Renal cortical epithelial cell (primary cell): ENCODE results near the gene GOT1. TPM values are rescaled to one million over a fixed set of nuclear protein-coding genes. Genes with fewer than 3 reads are reported as not detected.

Experiments
- DNase-seq: peaks from one replicate; pipeline ENCODE4 v3.0.0-alpha.2; 2011; ENCODE audit warnings: low read depth
- total RNA-seq: library from RNA; depleted of rRNA; stranded (reverse); fragments of >200 nt; gene quantifications from 2 replicates; pipeline ENCODE4 v1.2.3, GENCODE V29; 2014

The GOT1 gene
- total RNA-seq, 1 donor from 2014 or later = 62.2 TPM

DNA sequence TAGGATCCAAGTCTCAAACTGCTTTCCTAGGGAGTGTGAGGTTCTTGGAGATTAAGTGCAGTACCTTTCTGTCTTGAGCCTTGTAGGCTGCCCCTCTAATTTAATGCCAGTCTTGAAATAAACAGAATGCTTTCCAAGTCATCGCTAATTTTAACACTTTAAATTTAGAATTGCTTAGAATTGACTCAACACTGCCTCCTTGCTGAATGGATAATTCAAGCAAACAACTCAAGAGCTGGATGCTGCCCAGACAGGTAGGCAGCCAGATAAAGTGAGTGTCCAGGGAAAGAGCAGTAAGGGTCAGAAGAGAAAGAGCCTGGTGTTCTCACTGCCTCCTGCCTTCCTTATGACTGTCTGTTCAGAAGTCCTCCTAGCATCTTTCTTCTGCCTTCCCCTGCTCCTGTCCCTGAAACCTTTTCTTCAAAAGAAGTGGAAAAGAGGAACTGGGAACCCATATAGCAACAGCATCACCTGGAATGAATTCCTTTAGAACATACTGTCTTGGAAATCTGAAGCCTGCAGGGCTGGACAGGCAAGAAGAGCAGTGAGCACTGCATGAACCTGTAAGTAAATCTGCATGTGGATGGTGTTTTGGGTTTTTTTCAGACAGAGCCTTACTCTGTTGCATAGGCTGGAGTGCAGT is 3.1 kb upstream of the GOT1 start:
- peak; percentile 25 for DNase-seq

DNA sequence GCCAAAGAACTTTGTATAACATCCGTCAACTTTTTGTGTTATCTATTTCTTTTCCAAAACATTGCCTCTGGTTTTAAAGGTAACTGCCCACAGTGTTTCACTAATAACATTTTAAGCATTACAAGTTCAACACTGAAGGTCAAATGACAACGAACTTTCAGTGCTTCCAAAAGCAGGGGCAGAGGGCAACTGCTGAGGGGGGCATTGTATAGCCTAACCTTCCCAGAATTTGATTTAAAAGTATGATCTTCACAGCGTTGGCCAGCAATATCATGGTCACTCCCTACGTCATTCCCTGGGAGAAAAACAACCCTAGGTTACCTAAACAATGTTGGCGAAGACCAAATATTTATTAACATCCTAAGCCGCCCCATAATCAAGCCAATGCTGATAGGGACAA is 2.5 kb upstream of the GOT1 start:
- DNase-seq = no peak

DNA sequence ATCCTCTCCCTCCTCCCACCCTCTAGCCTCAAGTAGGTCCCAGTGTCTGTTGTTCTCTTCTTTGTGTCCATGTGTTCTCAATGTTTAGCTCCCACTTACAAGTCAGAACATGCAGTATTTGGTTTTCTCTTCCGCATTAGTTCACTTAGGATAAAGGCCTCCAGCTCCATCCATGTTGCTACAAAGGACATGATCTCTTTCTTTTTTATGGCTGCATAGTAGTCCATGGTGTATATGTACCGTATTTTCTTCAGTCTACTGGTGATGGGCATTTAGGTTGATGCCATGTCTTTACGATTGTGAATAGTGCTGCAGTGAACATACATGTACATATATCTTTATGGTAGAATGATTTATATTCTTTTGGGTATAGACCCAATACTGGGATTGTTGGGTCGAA is 1.6 kb upstream of the GOT1 start:
- no peak for DNase-seq

DNA sequence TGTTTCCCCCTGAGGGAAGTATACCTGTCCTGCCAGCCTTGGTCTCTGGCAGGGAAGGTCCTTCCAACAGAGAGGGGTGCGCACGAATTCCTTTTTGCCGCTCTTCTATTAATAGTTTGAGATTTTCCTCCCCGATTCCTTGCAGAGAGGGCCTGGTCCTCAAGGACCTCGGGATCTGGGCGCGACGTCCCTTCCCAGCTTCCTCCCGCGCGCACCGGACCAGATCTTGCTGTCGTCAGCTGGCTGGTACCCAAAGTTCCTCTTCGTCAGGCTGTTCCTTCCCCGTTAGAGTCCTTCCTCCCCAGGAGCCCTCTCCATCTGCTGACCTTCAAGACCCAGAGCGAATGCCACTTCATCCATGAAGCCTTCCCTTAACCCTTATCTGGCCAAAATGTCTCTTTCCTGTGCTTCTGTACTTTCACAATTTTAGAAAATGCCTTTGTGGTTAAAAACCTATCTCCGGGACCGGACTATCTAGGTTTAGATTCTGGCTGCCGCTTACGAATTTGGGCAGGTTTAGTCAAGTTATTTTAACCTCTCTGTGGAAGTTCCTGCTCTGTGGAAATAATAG is 851 bp upstream of the GOT1 start:
- DNase-seq = peak; percentile 28

DNA sequence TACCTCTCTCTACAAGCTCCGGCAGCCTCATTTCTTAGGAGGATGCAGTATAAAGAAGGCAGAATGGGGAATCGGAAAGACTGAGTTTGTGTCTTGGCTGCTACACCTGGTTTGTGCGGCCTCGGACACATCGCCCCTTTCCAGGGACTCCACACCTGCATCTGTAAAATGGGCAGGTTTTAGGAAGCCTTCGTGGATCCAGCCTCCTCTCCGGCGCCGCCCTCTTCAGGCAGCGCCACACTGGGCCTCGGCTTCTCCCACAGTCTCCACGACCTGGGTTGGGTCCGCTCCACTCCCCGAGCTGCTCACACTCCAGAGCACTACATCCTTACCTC is 341 bp downstream of the GOT1 start:
- no peak for DNase-seq

DNA sequence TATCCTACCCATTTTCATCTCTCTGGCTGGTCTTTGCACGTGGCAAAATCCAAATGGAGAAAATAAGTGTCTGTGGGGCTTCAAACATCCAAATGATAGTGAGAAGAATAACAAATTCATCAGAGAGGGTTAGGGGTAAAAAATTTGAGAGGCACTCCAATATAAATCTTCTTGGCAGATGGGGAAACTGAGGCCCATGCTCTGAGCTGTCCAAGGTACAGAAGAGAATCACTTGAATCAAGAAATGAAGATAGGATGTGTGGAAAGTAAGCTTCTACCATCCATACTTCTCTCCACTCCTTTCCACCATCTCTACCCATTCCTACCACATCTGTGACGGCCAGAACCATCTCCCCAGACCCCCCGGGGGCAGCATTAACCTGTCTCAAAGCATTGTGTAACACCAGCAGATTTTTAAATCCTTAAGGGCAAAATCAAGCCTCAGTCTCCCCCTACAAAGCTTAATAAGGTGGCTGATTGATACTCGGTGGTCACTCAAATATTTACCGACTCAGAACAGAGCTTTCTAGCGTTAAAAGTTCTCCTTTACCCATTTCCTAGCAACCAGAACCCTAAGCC is 818 bp downstream of the GOT1 start:
- DNase-seq = peak; percentile 28

DNA sequence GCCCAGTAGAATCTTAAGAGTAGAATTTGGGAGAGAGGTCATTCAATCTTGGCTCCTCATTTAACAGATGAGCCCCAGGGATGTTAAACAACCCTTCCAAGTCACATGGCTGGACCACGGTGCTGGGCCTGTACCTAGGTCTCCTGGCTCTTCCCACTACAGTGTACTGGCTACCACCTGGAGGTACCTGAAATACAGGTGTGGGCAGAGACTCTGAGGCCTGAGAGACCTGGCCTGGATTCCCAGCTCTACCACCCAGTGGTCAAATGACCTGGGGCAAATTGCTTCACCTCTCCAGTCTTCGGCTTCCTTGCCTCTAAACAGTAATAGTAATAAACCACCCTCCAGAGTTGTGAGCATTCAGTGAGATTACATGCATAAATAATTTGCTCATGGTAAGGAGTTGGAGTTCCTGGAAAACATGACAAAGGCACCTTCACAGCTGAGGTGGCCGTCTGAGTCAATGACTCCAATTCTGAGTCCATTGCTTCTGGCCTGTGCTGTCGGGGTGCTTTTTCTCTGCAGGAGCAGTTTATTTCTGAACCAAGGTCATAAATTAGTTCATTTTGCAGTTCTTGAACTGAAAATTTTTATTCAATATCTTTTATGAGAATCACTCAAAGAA is 2.7 kb downstream of the GOT1 start:
- peak; percentile 67 for DNase-seq

DNA sequence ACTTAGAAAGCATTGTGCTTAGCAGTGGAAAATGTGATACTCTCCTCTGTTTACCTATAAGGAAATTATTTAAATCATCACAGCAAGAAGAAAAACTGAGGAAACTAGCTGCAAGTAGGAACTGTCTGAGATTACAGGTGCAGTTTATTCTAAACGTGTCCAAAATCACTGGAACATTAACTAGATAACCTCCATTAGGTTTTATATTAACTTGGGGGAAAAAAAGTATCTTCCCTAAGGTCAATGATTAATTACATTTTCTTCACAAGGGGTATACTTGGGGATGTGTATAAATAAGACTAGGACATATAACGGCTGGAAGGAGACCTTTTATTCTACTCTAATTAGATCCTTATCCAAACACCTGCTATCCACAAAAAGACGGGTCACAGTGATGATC is 3.7 kb downstream of the GOT1 start:
- peak; percentile 75 for DNase-seq

DNA sequence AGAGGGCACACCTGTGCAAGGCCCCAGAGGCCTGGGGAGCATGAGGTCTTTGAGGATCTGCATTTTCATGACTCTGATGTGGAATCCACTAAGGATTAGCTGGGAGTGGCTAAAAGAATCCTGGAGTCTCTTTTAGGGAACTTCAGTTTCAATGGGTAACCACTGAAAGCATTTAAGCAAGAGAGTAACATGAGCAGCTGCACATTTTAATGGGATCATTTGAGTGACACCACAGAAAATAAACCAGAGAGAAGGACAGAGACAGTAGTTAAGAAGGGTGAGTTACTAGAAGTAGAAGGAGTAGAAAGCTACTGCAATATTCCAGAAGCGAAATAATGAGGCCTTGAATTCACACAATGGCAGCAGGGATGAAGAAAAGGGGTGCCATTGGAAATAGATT is 5.2 kb downstream of the GOT1 start:
- DNase-seq = no peak

DNA sequence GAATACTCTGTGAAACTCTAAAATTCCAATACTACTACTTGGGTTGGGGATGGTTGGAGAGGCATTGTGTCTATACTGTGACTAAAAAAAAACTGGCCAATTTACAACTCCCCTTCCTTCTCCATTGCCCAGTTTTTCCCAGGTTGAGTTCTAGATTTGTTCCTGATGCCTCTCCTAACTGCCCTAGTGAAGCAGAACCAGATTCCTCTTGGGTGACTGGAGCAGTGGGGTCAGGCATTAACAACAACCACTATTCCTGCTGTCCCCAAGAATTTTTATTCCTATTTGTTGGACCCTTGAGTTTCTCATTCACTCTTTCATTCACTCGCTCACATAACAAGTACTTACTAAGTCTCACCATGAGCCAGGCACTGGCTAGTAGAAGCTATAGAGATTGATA is 5.8 kb downstream of the GOT1 start:
- peak; percentile 46 for DNase-seq

DNA sequence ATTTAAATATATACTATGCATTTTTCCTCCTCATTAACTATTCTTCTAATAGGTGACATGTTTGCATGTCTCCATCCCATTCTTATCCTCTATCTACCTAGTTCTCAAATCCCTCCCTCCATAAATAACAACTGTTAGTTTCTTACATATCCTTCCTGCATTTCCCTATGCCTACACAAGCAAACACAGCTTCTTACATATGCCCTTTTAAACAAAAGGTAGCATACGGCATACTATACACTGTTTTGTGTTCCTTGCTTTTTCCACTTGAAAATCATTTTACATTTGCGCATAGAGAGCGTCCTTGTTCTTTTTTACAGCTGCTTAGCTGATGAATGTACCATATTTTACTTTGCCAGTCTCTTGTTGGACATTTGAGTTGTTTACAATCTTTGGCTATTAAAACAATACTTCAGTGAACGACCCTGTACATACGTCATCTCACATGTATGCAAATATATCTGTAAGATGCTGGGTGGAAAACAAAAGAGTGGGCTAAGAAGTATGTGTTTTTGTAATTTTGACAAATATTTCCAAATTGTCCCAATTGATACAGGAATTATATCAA is 7.8 kb downstream of the GOT1 start:
- no peak for DNase-seq

DNA sequence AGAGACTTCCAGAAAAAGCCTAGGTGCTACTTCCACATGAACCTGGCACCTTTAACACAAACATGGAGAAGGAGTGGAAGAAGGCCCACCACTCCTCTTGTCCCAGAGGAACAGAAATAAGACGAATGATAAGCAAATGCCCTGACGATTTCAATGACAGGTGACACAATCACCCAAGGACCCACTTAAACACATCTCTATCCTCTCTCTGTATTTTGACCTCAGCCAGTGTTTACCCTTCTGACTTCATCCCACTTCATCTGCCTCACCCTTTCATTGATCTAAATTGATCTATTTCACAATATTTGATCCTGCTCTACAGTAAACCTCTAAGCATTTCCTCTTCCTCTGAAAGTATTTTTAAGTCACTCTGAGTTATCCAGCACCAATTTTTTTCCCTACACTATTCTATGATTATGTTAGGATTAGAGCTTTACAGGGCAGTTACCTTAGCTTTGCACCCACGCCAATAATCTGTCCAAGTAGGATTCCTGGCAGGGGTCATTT is 9.1 kb downstream of the GOT1 start:
- no peak for DNase-seq

DNA sequence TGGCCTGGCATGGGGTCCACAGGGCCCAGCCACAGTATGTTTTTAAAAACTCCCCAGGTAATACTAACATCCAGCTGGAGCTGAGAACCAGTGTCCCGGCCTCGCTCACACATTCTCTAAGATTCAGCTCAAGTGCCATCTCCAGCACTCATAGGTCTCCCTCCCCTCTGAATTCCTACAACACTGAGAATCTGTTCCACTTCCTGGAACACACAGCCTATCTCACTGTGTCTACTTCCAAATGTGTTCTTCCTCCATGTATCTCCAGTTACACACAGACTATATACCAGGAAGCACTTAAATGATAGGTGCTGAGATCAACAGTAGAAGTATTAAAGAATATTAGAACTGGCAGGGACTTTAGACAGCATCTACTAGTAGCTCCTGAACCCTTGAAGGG is 10.7 kb downstream of the GOT1 start:
- no peak for DNase-seq

DNA sequence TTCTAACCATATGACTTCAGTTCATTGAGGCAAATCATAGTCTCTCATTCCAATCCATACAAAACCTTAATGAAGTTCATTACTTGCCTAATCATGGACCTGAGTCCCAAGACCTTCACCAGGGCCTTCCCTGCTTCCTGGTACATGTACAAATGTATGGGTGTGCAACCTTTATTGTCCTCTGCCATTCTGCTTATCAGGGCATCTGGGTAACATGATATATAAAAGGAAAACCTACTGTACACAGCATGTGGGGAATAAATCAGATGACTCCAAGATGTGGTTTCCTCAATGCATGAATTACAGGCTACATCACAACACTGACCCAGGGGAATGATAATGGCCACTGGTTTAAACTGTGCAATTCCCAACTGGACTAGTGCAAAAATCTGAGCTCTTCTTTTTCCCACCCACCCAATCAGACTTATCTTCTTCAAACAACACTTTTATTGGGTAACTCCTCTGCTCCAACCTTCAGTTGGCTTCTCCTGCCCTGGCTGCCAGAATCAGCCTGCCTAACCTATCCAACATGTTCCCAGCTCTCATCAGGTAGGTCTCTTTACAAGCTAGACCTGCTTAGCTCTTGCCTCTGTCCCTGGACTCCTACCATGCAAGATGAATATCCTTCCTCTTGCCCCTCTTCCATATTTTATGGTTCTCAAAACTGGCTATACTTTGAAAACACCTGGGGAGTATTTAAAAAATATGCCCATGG is 11.4 kb downstream of the GOT1 start:
- no peak for DNase-seq

DNA sequence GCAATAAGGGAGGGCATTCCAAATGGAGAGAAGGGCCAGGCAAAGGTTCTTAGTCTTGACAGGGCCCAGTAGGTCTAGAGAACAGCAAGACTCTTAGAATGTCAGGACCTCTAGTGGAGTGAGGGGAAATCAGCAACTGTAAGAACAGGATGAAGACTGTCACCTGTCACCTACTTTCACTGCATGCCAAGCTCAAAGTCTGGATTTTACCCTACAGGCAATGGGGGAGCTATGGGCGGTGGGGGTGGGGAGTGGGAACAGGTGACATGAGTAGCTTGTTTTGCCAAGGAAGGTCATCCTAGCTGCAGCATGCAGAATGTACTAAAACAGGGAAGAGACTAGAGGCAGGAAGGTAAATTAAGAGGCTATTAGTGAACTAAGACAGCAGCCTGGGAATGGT is 18.3 kb downstream of the GOT1 start:
- DNase-seq = no peak

DNA sequence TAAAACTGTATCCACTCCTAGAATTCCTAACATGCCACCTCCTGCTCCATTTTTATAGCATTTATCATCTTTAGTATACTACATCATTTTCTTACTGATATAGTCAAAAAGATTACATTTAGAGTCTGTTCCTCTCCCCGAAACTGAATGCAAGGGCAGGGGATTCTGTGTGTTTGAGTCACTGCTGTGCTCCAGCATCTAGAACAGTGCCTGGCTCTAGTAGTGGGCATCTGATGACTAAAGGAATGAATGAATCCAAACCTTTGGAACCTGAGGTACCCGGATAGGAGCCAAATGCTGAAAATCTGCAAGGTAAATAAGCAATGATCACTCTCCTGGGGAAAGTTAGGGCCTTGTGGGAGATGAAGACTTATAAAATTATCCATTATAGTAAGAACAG is 18.9 kb downstream of the GOT1 start:
- DNase-seq = no peak

DNA sequence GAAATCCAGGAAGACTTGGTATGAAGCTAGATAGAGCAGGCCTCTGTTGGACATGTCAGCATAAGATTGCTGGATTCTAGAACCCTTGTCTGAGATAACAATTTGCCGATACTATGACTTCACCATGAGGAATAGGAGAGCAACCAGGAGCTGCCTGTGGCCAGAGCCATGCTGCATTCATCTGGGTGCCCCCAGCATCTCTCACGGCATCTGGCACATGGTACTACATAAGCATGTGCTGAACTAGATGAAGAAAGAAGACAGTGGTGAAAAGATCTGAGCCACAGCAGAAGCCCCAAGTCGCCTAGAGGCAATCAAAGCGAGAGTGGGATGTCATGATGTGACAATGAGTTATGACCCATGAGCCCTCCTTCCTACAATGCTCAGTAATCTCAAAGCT is 19.5 kb downstream of the GOT1 start:
- no peak for DNase-seq

DNA sequence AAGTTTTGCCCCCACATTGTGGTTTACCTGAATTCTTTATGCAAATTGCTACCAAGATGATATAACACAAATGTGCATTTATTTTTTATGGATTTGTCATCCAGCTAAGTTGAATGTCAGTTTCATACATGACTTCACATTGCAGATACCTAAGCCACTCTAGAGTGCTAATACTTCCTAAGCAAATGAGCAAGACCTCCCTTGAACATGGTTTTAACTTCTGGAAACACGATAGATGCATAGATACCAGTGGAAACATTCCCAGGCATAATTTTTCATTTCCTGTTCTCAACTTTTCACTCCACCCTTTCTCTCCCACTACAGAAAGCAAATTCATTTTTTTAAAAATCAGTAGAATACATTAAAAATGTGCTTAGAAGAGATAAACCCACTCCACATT is 20.3 kb downstream of the GOT1 start:
- DNase-seq = no peak

DNA sequence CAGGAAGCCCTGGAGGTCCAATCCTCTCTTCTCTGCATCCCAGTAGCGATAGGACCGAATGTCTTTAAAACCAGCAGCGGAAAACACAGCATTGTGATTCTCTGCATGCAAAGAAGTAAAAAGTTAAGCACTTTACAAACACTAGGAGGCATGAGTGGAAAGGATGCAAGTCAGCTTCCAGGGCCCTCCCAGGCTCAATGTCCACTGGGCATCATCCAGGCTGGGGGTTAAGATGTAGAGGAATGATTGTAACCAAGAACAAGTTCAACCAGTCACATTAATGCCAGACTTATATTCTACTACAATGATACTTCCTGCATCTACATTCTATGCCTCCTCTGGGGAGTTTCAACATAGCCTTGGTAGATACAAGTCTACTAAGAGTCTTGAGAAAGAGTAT is 24.3 kb downstream of the GOT1 start:
- no peak for DNase-seq

DNA sequence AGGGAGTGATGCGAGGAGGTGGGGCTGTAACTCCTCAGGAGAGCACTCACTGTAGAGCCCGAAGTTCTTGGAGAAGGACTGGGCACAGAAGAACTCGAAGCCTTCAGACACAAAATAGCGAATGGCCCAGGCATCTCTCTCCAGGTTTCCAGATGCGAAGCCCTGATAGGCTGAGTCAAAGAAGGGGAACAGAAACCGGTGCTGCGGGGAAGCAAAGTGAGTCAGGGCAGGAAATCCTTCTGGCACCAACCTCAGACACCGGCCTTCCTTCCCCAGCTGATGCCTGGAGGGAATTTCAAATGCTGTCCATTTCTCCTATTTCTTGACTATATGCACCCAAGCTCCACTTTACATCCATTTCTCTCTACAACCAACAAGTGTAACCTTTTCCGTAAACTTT is 26.8 kb downstream of the GOT1 start:
- DNase-seq = no peak

DNA sequence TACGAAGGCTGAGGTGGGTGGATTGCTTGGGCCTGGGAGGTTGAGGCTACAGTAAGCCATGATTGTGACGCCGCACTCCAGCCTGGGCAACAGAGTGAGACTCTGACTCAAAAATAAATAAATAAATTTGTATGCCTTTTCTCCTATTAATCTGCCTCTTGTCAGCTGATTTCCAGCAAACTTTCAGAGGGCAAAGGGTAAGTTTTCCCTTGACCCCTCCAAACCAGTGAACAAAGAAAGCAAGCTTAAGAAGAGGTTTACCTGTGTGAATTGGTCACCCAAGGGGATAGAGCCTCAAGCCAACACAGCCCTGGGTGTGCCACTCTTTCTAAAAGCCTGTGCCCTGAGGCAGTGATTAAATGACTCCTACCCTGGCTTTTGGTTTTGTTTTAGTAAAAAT is 30.8 kb downstream of the GOT1 start:
- DNase-seq = no peak

DNA sequence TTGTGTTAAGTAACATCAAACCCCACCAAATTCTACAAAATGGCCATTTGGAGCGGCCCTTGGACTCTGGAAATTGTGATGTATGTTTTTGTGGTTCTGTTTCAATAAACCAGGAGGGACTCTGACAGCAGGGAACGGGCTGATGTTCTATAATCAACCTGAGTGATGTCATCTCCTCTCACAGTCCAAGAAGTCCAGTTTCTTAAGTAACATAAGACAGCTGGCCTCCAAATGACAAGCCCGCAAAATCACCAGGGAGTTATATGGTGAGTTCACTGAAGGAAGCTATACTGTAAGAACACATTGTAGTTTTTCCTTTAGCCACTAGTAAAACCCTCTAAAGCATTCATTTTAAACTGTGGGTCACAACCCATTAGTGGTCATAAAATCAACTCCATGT is 34.0 kb downstream of the GOT1 start:
- peak; percentile 32 for DNase-seq
